GM10248 (cell line): Measurements from ENCODE around the gene MARCHF10.

ENCODE experiments used
- CTCF ChIA-PET: fragments of 300-600 bp; sonication (Branson Sonifier 250); formaldehyde crosslinking; extraction: SDS; loops from one replicate; lab custom pipeline; 2021; ENCODE audit warnings: antibody characterized with exemption; lab: Yijun Ruan, JAX
- POLR2A ChIA-PET: fragments of 350-650 bp; sonication (Branson Sonifier 250); formaldehyde crosslinking; extraction: SDS; loops from one replicate; lab custom pipeline; 2020; ENCODE audit warnings: antibody characterized with exemption; lab: Yijun Ruan, JAX
- DNase-seq: peaks from one replicate; pipeline ENCODE4 v3.0.0; 2012; ENCODE audit errors: extremely low spot score
- CTCF ChIP-seq: IDR thresholded peaks from 2 replicates; pipeline ENCODE4 v1.5.1; 2012; ENCODE audit warnings: mild to moderate bottlenecking, low read depth; ENCODE audit errors: extremely low read depth, missing control alignments, control extremely low read depth

The MARCHF10 gene

GRCh38 chr17:62757500-62757951, 50.6 kb downstream of the MARCHF10 start:
- no peak for TF ChIP-seq CTCF
- CTCF ChIA-PET: no interaction called here
- no peak for DNase-seq
- POLR2A ChIA-PET: no interaction called here

- POLR2A ChIA-PET: no interaction called here
- CTCF ChIA-PET: no interaction called here
- DNase-seq: no peak
- TF ChIP-seq CTCF: no peak
Observed at GRCh38 chr17:62756198-62756597, 51.9 kb downstream of the MARCHF10 start.

GRCh38 chr17:62755141-62755851, 52.8 kb downstream of the MARCHF10 start:
- POLR2A ChIA-PET: no interaction called here
- TF ChIP-seq CTCF: no peak
- CTCF ChIA-PET: no interaction called here
- no peak for DNase-seq

- ChIA-PET CTCF (no interaction called here), POLR2A (no interaction called here)
- no peak for TF ChIP-seq CTCF
- DNase-seq: no peak
Observed at GRCh38 chr17:62754631-62755030, 53.5 kb downstream of the MARCHF10 start.

- ChIA-PET CTCF (no interaction called here), POLR2A (no interaction called here)
- DNase-seq: no peak
- TF ChIP-seq CTCF: no peak
Observed at GRCh38 chr17:62753562-62753961, 54.6 kb downstream of the MARCHF10 start.

- CTCF ChIA-PET: interaction anchor here (0.9 kb wide), 1 partner anchor 11 kb away, joined by 3 read pairs; no protein-coding TSS in a partner anchor
- POLR2A ChIA-PET: no interaction called here
- DNase-seq: no peak
- TF ChIP-seq CTCF: no peak
Observed at GRCh38 chr17:62751060-62751691, 56.9 kb downstream of the MARCHF10 start.
